Uterus (tissue), 4 donors: ENCODE results near the gene TMEM131L. TPM values are rescaled to one million over a fixed set of nuclear protein-coding genes. Genes with fewer than 3 reads are reported as not detected.
"Not testable (repeated sequence)": the region's sequence is repeated elsewhere in the genome, so short reads cannot be mapped to it uniquely, and the experiment has no call there.

Experiments used
- DNase-seq, 2 donors: peaks; one replicate each; pipeline ENCODE4 v3.0.0-alpha.2; 2019 to 2020
- H3K27ac ChIP-seq, 2 donors: fragments of 200-600 bp; sonication (generic); 1 replicate in 1 of 2; 2 replicates in 1 of 2; pipeline ENCODE4 v1.5.1; 2016 to 2018
- H3K27me3 ChIP-seq, 2 donors: fragments of 200-600 bp; sonication (generic); one replicate each; pipeline ENCODE4 v1.5.1; 2018 to 2019; ENCODE audit warnings: control low read depth in 1 of 2
- H3K36me3 ChIP-seq, 2 donors: fragments of 200-600 bp; sonication (generic); one replicate each; pipeline ENCODE4 v1.5.1; 2019; ENCODE audit warnings: control low read depth in 1 of 2
- H3K4me1 ChIP-seq, 2 donors: fragments of 200-600 bp; sonication (generic); one replicate each; pipeline ENCODE4 v1.5.1; 2018 to 2019; ENCODE audit warnings: control low read depth in 1 of 2
- H3K4me3 ChIP-seq, 2 donors: fragments of 200-600 bp; sonication (generic); 1 replicate in 1 of 2; 2 replicates in 1 of 2; pipeline ENCODE4 v1.5.1; 2018 to 2019; ENCODE audit warnings: mild to moderate bottlenecking in 1 of 2
- H3K9me3 ChIP-seq, 2 donors: fragments of 200-600 bp; sonication (generic); one replicate each; pipeline ENCODE4 v1.5.1; 2019; ENCODE audit warnings: control low read depth in 1 of 2
- POLR2A ChIP-seq, 2 donors: fragments of 450-650 bp; IDR thresholded peaks; one replicate each; pipeline ENCODE4 v1.6.1; 2016; ENCODE audit warnings: antibody characterized with exemption in 2 of 2, mild to moderate bottlenecking in 1 of 2, moderate library complexity in 1 of 2
- intact Hi-C: fragments of 100-400 bp; cut with DNase I; formaldehyde crosslinking; loops from one replicate; pipeline ENCODE4 v1.15.1; 2023; ENCODE audit warnings: low total_unique reads
- total RNA-seq, 4 donors: library from RNA; depleted of rRNA in 3 of 4; stranded (reverse); fragments of >200 nt in 3 of 4; gene quantifications; one replicate each; pipeline versions ENCODE4 v1.1.0 to v1.2.4, GENCODE V29; 2014 to 2023
- TF ChIP-seq, protein P1 (sequence below), 4 experiments: fragments of 200-600 bp in 2 of 4; fragments of 450-650 bp in 2 of 4; sonication (generic) in 2 of 4; IDR thresholded peaks; one replicate each; pipeline ENCODE4 v1.5.1; 2016 to 2019; ENCODE audit warnings: antibody characterized with exemption in 4 of 4, mild to moderate bottlenecking in 2 of 4, moderate library complexity in 1 of 4
- donor health status: DM: yes; HTN: yes; CAD: no.

The TMEM131L gene
- total RNA-seq, 4 donors from 2014 or later = 2.4 to 49.6 (median 18.0) TPM

DNA sequence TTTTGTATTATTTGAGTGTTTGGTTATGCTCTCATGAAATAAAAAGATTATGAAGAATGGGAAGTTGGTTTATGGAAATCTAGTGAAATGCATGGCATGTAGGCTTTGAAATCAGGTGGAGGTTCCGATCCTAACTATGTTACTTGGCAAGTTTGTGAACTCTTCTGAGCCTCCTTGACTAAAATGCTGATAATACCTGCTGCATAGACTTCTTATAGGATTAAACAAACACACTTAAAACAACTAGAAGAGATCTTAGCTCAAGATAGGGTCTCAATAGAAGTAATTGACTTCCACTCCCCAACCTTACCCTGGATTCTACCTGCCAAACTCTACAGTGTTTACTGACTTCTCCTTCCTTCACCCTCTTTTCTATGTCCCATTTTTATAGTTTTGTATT, 195.7 kb downstream of the TMEM131L start:
- Histone ChIP-seq H3K27me3 (no peaks in the 10 kb centered on the region), H3K27ac (no peak overlapping the region), H3K4me3 (no peak overlapping the region), H3K36me3 (no peaks in the 10 kb centered on the region), H3K4me1 (no peaks in the 10 kb centered on the region), H3K9me3 (no peaks in the 10 kb centered on the region)
- TF ChIP-seq POLR2A (IDR thresholded peaks at IDR 0.05) = no peak
- TF ChIP-seq, protein P1, sequence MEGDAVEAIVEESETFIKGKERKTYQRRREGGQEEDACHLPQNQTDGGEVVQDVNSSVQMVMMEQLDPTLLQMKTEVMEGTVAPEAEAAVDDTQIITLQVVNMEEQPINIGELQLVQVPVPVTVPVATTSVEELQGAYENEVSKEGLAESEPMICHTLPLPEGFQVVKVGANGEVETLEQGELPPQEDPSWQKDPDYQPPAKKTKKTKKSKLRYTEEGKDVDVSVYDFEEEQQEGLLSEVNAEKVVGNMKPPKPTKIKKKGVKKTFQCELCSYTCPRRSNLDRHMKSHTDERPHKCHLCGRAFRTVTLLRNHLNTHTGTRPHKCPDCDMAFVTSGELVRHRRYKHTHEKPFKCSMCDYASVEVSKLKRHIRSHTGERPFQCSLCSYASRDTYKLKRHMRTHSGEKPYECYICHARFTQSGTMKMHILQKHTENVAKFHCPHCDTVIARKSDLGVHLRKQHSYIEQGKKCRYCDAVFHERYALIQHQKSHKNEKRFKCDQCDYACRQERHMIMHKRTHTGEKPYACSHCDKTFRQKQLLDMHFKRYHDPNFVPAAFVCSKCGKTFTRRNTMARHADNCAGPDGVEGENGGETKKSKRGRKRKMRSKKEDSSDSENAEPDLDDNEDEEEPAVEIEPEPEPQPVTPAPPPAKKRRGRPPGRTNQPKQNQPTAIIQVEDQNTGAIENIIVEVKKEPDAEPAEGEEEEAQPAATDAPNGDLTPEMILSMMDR (IDR thresholded peaks at IDR 0.05) = no peak
- no peak for DNase-seq
- intact Hi-C loops = no loop called here

DNA sequence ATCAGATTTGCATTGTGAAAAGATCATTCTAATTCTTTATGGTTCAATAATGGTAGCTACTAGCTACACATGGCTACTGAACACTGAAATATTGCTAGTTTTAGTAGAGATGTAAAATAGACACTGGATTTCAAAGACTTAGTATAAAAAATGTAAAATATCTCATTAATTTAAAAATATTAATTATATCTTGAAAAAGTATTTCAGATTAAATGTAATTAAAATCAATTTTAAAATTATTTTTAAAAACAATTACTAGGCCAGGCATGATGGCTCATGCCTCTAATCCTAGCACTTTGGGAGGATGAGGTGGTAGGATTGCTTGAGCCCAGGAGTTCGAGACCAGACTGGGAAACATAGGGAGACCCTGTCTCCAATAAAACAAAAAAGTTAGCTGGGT, 197.5 kb downstream of the TMEM131L start:
- H3K4me1 ChIP-seq = no peaks in the 10 kb centered on the region
- H3K4me3 ChIP-seq = no peak overlapping the region

DNA sequence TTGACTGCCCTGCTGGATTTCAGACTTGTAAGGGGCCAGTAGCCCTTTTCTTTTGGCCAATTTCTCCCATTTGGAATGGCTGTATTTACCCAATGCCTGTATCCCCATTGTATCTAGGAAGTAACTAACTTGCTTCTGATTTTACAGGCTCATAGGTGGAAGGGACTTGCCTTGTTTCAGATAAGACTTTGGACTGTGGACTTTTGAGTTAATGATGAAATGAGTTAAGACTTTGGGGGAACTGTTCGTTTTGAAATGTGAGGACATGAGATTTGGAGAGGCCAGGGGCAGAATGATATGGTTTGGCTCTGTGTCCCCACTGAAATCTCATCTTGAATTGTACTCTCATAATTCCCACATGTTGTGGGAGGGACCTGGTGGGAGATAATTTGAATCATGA, 200.3 kb downstream of the TMEM131L start:
- H3K4me3 ChIP-seq, H3K36me3 ChIP-seq, DNase-seq, H3K27me3 ChIP-seq, H3K27ac ChIP-seq, intact Hi-C loops, H3K4me1 ChIP-seq, H3K9me3 ChIP-seq: not testable (repeated sequence)

More for the DNA sequence above, 197.5 kb downstream of the TMEM131L start:
- no peak for DNase-seq
- intact Hi-C loops = no loop called here
- Histone ChIP-seq H3K27me3 (no peaks in the 10 kb centered on the region), H3K9me3 (no peaks in the 10 kb centered on the region), H3K36me3 (no peaks in the 10 kb centered on the region), H3K27ac (no peak overlapping the region)
- TF ChIP-seq POLR2A (IDR thresholded peaks at IDR 0.05) = no peak
- TF ChIP-seq, protein P1 (IDR thresholded peaks at IDR 0.05) = no peak

DNA sequence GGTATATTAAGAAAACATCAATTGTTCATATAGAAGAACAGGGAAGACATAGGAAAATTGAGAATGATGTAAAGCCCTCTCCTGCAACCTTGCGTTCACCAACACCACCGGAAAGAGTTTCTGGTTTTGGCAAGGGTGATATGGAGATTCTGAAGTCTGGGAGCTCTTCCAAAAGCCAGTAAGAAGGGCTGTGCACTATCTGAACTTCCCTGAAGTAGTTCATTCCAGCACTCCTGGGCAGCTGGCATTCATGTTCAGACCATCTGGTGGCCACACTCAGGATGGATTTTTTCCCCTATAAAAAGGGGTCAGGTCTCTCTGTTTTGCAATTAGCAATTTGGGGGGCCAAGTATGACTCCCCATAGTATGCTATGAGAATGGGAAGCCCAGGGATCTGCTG, 202.5 kb downstream of the TMEM131L start:
- Histone ChIP-seq H3K27ac (no peak overlapping the region), H3K4me3 (no peak overlapping the region), H3K4me1 (no peaks in the 10 kb centered on the region), H3K27me3 (no peaks in the 10 kb centered on the region), H3K36me3 (no peaks in the 10 kb centered on the region), H3K9me3 (no peaks in the 10 kb centered on the region)
- intact Hi-C loops = no loop called here
- no peak for DNase-seq
- TF ChIP-seq POLR2A (IDR thresholded peaks at IDR 0.05) = no peak
- TF ChIP-seq, protein P1 (IDR thresholded peaks at IDR 0.05) = no peak

DNA sequence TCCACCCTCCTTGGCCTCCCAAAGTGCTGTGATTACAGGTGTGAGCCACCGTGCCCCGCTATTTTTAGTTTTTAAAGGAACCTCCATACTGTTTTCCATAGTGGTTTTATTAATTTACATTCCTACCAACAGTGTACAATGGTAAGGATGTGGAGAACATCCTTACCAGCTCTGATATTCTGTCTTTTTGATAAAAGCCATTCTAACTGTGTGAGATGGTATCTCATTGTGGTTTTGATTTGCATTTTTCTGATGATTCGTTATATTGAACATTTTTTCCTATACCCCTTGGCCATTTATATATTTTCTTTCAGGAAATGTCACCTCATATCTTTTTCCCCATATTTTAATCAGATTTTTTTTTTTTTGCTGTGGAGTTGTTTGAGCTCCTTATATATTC, 203.7 kb downstream of the TMEM131L start:
- Histone ChIP-seq H3K27ac (no peak overlapping the region), H3K4me1 (no peaks in the 10 kb centered on the region), H3K27me3 (no peaks in the 10 kb centered on the region), H3K9me3 (no peaks in the 10 kb centered on the region), H3K36me3 (no peaks in the 10 kb centered on the region), H3K4me3 (no peak overlapping the region)
- TF ChIP-seq, protein P1 (IDR thresholded peaks at IDR 0.05) = no peak
- no peak for TF ChIP-seq POLR2A (IDR thresholded peaks at IDR 0.05)
- no peak for DNase-seq
- intact Hi-C loops = no loop called here

DNA sequence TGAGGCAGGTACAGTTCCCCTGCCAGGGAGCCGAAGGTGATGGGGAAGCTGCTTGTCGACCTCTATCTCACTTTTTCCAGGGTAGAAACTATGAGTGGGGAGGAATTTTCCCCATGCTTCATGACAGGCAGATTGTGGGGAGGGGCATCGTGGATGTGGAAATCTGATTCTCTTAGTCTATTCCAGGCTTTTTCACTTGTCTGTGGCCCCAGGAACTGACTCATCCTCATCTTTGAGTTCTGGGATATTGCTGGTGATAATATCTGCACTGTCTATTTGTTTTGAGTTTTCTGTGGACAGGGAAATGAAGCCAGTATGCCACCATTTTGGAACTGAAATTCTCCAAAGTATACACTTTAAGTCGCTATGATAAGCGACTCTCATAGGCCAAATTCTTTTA, 210.3 kb downstream of the TMEM131L start:
- Histone ChIP-seq H3K27me3 (no peaks in the 10 kb centered on the region), H3K4me1 (no peaks in the 10 kb centered on the region), H3K4me3 (no peak overlapping the region), H3K27ac (no peak overlapping the region), H3K36me3 (no peaks in the 10 kb centered on the region), H3K9me3 (no peaks in the 10 kb centered on the region)
- no peak for DNase-seq
- TF ChIP-seq, protein P1 (IDR thresholded peaks at IDR 0.05) = no peak
- TF ChIP-seq POLR2A (IDR thresholded peaks at IDR 0.05) = no peak
- intact Hi-C loops = no loop called here
